OCI-LY1 (cell line): ENCODE measurements around the gene STPG1.

Source experiments
- H2AFZ ChIP-seq: fragments of 200-600 bp; sonication (generic), shearing (Covaris generic); 2 replicates; pipeline ENCODE4 v1.6.0; 2014; ENCODE audit warnings: antibody characterized with exemption, mild to moderate bottlenecking, low read length
- H3F3A ChIP-seq: fragments of 200-600 bp; sonication (generic), shearing (Covaris generic); 2 replicates; pipeline ENCODE4 v1.6.0; 2014; ENCODE audit warnings: mild to moderate bottlenecking, antibody characterized with exemption, low read length, moderate library complexity; ENCODE audit not compliant: insufficient read depth
- H3K27ac ChIP-seq: fragments of 200-600 bp; sonication (generic); 2 replicates; pipeline ENCODE4 v1.5.1; 2014; ENCODE audit warnings: low read length, mixed run types, mild to moderate bottlenecking, low read depth; ENCODE audit not compliant: poor library complexity, severe bottlenecking
- H3K27me3 ChIP-seq: fragments of 200-600 bp; sonication (generic); 2 replicates; pipeline ENCODE4 v1.6.0; 2014; ENCODE audit warnings: antibody characterized with exemption, mild to moderate bottlenecking, low read length, moderate library complexity; ENCODE audit not compliant: insufficient read depth
- H3K36me3 ChIP-seq: fragments of 200-600 bp; sonication (generic); 2 replicates; pipeline ENCODE4 v1.6.1; 2014; ENCODE audit warnings: mild to moderate bottlenecking, antibody characterized with exemption, low read length, moderate library complexity, mixed read lengths; ENCODE audit not compliant: insufficient read depth
- H3K4me1 ChIP-seq: fragments of 200-600 bp; sonication (generic); 2 replicates; pipeline ENCODE4 v1.5.1; 2014; ENCODE audit warnings: mild to moderate bottlenecking, low read length, moderate library complexity; ENCODE audit not compliant: insufficient read depth, severe bottlenecking
- H3K4me2 ChIP-seq: fragments of 200-600 bp; sonication (generic), shearing (Covaris generic); 2 replicates; pipeline ENCODE4 v1.6.1; 2014; ENCODE audit warnings: low read length
- H3K4me3 ChIP-seq: fragments of 200-600 bp; sonication (generic); 2 replicates; pipeline ENCODE4 v1.5.1; 2014; ENCODE audit warnings: low read length, low read depth, mild to moderate bottlenecking, mixed read lengths; ENCODE audit not compliant: poor library complexity, severe bottlenecking
- H3K79me2 ChIP-seq: fragments of 200-600 bp; shearing (Covaris generic); 2 replicates; pipeline ENCODE4 v1.6.1; 2016; ENCODE audit warnings: mixed run types, low read length, mixed read lengths; ENCODE audit not compliant: insufficient read depth
- H3K9ac ChIP-seq: fragments of 200-600 bp; sonication (generic), shearing (Covaris generic); 2 replicates; pipeline ENCODE4 v1.6.1; 2014; ENCODE audit warnings: mild to moderate bottlenecking, low read length, mixed read lengths
- H3K9me2 ChIP-seq: fragments of 200-600 bp; sonication (generic), shearing (Covaris generic); 2 replicates; pipeline ENCODE4 v1.6.1; 2014; ENCODE audit warnings: low read depth, mild to moderate bottlenecking, low read length, mixed read lengths
- H3K9me3 ChIP-seq: fragments of 200-600 bp; shearing (Covaris generic); 2 replicates; pipeline ENCODE4 v1.6.1; 2014; ENCODE audit warnings: low read length, mixed read lengths
- H4K20me1 ChIP-seq: fragments of 200-600 bp; sonication (generic), shearing (Covaris generic); 2 replicates; pipeline ENCODE4 v1.6.0; 2016; ENCODE audit warnings: mild to moderate bottlenecking, low read length; ENCODE audit not compliant: insufficient read depth
- CTCF ChIP-seq: fragments of 200-600 bp; sonication (generic), shearing (Covaris generic); IDR thresholded peaks from 2 replicates; pipeline ENCODE4 v1.5.1; 2017; ENCODE audit warnings: mild to moderate bottlenecking, antibody characterized with exemption, low read length, moderate library complexity, mixed read lengths
- EZH2 ChIP-seq: fragments of 200-600 bp; sonication (generic), shearing (Covaris generic); IDR thresholded peaks from 2 replicates; pipeline ENCODE4 v1.8.0; 2017; ENCODE audit warnings: borderline replicate concordance, mixed run types, mild to moderate bottlenecking, antibody characterized with exemption, low read length, moderate library complexity, mixed read lengths

STPG1 gene

GRCh38 chr1:24415334-24415909 lies 1.8 kb upstream of the STPG1 start, which contains the start of gene NIPAL3:
Gene NIPAL3, plus strand, starts transcription at chr1:24415802. Its CDS starts 3,746 bp downstream, at chr1:24419548.
- H3K36me3 ChIP-seq = peaks cover 21% of the 10 kb centered on the region
- peak within 1 kb of the TSS; percentile 96 for H2AFZ ChIP-seq
- no peaks in the 10 kb centered on the region for H3K27me3 ChIP-seq
- H4K20me1 ChIP-seq = no peaks in the 10 kb centered on the region
- peak within 1 kb of the TSS; percentile 78 for H3K9ac ChIP-seq
- H3F3A ChIP-seq = 0 out of 2 replicates have a peak, but pooled peaks cover 3% of the 10 kb centered on the region
- H3K4me3 ChIP-seq = peak within 1 kb of the TSS; percentile 84
- H3K79me2 ChIP-seq = peaks cover 20% of the 10 kb centered on the region
- peak; percentile 70 for TF ChIP-seq CTCF
- no peak for TF ChIP-seq EZH2
- no peaks in the 10 kb centered on the region for H3K9me2 ChIP-seq
- no peaks in the 10 kb centered on the region for H3K9me3 ChIP-seq
- peak within 1 kb of the TSS; percentile 84 for H3K27ac ChIP-seq
- H3K4me1 ChIP-seq = peaks cover 54% of the 10 kb centered on the region
- peak within 1 kb of the TSS; percentile 90 for H3K4me2 ChIP-seq

- Histone ChIP-seq H2AFZ (peak overlapping the region; percentile 96), H3K4me1 (peaks cover 54% of the 10 kb centered on the region), H3K9me2 (no peaks in the 10 kb centered on the region), H4K20me1 (no peaks in the 10 kb centered on the region), H3F3A (0 out of 2 replicates have a peak, but pooled peaks cover 3% of the 10 kb centered on the region), H3K9ac (peak overlapping the region; percentile 57), H3K4me2 (peak overlapping the region; percentile 90), H3K79me2 (peaks cover 20% of the 10 kb centered on the region), H3K9me3 (no peaks in the 10 kb centered on the region), H3K27me3 (no peaks in the 10 kb centered on the region), H3K36me3 (peaks cover 16% of the 10 kb centered on the region), H3K27ac (peak overlapping the region; percentile 84), H3K4me3 (peak overlapping the region; percentile 84)
- TF ChIP-seq CTCF = no peak
- no peak for TF ChIP-seq EZH2
Measured at GRCh38 chr1:24414775-24415333, 1.3 kb upstream of the STPG1 start.

DNA sequence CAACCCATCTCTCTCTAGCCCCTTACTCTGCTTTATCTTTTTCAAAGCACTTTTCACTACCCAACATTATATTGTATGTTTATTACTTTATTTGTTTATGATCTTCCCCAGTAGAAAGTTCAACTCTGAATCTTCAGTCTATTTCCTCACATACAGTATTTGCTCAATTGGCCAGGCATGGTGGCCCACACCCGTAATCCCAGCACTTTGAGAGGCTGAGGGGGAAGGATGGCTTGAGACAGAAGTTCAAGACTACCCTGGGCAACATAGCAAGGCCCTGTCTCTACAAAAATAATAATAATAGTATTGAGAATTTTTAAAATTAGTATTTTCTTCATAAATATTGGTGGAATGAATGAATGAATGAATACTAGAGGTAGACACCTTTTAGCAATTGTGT lies 1.2 kb downstream of the STPG1 start:
- Histone ChIP-seq H4K20me1 (no peaks in the 10 kb centered on the region), H3K79me2 (peaks cover 11% of the 10 kb centered on the region), H3K4me1 (peaks cover 45% of the 10 kb centered on the region), H3K9me3 (peaks cover 6% of the 10 kb centered on the region; the same call in 1 of the 2 replicates), H3K36me3 (peaks cover 7% of the 10 kb centered on the region; the same call in 1 of the 2 replicates), H3K9me2 (no peaks in the 10 kb centered on the region), H2AFZ (no peak overlapping the region), H3K27me3 (no peaks in the 10 kb centered on the region), H3K9ac (no peak overlapping the region), H3F3A (0 out of 2 replicates have a peak, but pooled peaks cover 3% of the 10 kb centered on the region), H3K4me3 (peak overlapping the region; percentile 89), H3K4me2 (peak overlapping the region; percentile 91), H3K27ac (no peak overlapping the region)
- TF ChIP-seq CTCF (no peak), EZH2 (no peak)
